ENCODE data around the gene HPCAL4.

Gene HPCAL4

DNA sequence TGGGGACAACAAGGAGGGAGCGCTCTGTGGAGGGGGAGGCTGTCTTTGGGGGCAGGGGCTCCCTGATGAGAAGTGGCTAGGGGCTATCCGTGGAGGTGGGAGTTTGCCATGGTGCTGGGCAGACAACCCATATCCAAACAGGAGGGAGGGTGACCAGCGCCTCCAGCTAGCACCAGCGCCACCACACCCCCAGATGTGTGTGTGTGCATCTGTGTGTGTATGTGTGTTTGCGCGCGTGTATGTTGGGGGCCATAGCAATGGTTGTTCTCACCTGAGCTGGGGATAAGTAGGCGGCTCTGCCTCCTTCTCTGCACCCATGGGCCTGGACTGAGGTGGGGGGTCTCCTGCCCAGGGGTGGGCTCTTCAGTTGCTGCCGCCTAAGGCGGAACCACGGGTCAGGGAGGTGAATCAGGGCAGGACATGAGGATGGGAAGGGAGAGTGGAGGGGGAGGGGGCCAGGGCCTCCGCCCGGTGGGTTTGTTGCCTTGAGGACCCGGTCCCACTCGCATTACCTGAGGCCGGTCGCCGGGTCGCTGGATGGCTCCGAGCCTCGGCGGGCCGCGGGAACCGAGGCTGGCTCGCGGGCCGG is 345 bp downstream of the HPCAL4 start:
- Histone ChIP-seq H3K27me3 (ENCODE audit: control insufficient read depth in 5 of 5, insufficient read depth in 4 of 5, low read length in 5 of 5) (peaks cover 42 to 76% (median 60%) of the 10 kb centered on the region in 5 donors), H3K27ac (ENCODE audit: low read depth, low read length) (no peak overlapping the region), H3K4me3 (ENCODE audit: low read depth in 1 of 5, low read length in 5 of 5) (peak overlapping the region in 3 of 5 donors; percentile 26 to 32 (median 32)), H3K36me3 (ENCODE audit: control insufficient read depth in 5 of 5, insufficient read depth in 5 of 5, low read length in 5 of 5) (no peaks in the 10 kb centered on the region), H3K9ac (ENCODE audit: low read length in 5 of 5) (no peak overlapping the region), H3K9me3 (ENCODE audit: control insufficient read depth in 5 of 5, low read length in 5 of 5) (no peaks in the 10 kb centered on the region), H3K4me1 (ENCODE audit: control insufficient read depth in 5 of 5, insufficient read depth in 5 of 5, low read length in 5 of 5) (peaks cover 0 to 19% (median 18%) of the 10 kb centered on the region in 5 donors)

DNA sequence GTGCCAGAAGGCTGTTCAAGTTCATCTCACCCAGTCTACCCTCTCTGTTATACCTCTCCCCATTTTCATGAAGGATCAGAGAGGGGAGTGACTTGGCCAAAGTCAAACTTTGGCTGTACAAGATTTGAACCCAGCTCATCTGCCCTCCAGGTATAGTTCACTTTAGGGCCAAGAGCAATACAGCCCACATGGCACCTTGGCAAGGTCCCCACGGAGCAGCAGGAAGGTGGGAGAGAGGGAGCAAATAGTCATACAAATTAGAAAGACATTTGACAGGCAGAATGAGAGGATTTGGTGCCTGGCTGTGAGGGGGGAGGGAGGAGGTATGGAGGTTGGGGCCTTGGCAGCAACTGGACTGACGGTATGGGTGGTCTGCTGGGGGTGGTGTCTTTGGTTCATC is 1.0 kb downstream of the HPCAL4 start:
- peaks cover 0 to 19% (median 18%) of the 10 kb centered on the region in 5 donors for H3K4me1 ChIP-seq (ENCODE audit: control insufficient read depth in 5 of 5, insufficient read depth in 5 of 5, low read length in 5 of 5)
- H3K36me3 ChIP-seq (ENCODE audit: control insufficient read depth in 5 of 5, insufficient read depth in 5 of 5, low read length in 5 of 5), result no peaks in the 10 kb centered on the region
- no peak overlapping the region for H3K4me3 ChIP-seq (ENCODE audit: low read depth in 1 of 5, low read length in 5 of 5)
- no peak overlapping the region for H3K9ac ChIP-seq (ENCODE audit: low read length in 5 of 5)
- no peaks in the 10 kb centered on the region for H3K9me3 ChIP-seq (ENCODE audit: control insufficient read depth in 5 of 5, low read length in 5 of 5)
- peaks cover 42 to 78% (median 60%) of the 10 kb centered on the region in 5 donors for H3K27me3 ChIP-seq (ENCODE audit: control insufficient read depth in 5 of 5, insufficient read depth in 4 of 5, low read length in 5 of 5)
- H3K27ac ChIP-seq (ENCODE audit: low read depth, low read length), result no peak overlapping the region

- Histone ChIP-seq H3K27me3 (ENCODE audit: control insufficient read depth in 5 of 5, insufficient read depth in 4 of 5, low read length in 5 of 5) (peaks cover 47 to 79% (median 57%) of the 10 kb centered on the region in 5 donors), H3K9me3 (ENCODE audit: control insufficient read depth in 5 of 5, low read length in 5 of 5) (no peaks in the 10 kb centered on the region), H3K4me3 (ENCODE audit: low read depth in 1 of 5, low read length in 5 of 5) (no peak overlapping the region), H3K9ac (ENCODE audit: low read length in 5 of 5) (no peak overlapping the region), H3K36me3 (ENCODE audit: control insufficient read depth in 5 of 5, insufficient read depth in 5 of 5, low read length in 5 of 5) (no peaks in the 10 kb centered on the region), H3K27ac (ENCODE audit: low read depth, low read length) (no peak overlapping the region), H3K4me1 (ENCODE audit: control insufficient read depth in 5 of 5, insufficient read depth in 5 of 5, low read length in 5 of 5) (peaks cover 0 to 19% (median 18%) of the 10 kb centered on the region in 5 donors)
Observed at GRCh38 chr1:39689635-39690034, 1.6 kb downstream of the HPCAL4 start.

DNA sequence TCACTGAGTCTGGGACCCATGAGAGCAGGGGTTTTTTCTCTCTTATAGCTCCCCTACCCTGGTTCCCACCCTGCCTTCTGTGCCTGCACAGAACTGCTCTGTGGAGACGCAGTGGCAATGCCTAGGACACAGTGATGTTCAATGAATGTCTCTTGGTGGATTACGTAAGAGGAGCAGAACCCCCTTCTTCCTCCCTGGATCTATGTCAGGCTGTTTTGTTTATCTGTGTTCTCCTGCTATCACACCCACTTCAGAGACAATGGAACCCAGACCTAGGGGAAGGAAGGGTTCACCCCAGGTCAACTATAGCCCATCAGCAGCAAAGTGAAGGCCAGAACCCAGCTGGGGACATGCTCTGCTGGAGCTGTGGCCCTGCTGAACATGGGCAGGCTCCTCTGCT is 2.0 kb downstream of the HPCAL4 start:
- Histone ChIP-seq H3K4me1 (ENCODE audit: control insufficient read depth in 5 of 5, insufficient read depth in 5 of 5, low read length in 5 of 5) (peaks cover 0 to 19% (median 18%) of the 10 kb centered on the region in 5 donors), H3K27me3 (ENCODE audit: control insufficient read depth in 5 of 5, insufficient read depth in 4 of 5, low read length in 5 of 5) (peaks cover 52 to 83% (median 61%) of the 10 kb centered on the region in 5 donors), H3K9me3 (ENCODE audit: control insufficient read depth in 5 of 5, low read length in 5 of 5) (no peaks in the 10 kb centered on the region), H3K27ac (ENCODE audit: low read depth, low read length) (no peak overlapping the region), H3K36me3 (ENCODE audit: control insufficient read depth in 5 of 5, insufficient read depth in 5 of 5, low read length in 5 of 5) (no peaks in the 10 kb centered on the region), H3K4me3 (ENCODE audit: low read depth in 1 of 5, low read length in 5 of 5) (no peak overlapping the region), H3K9ac (ENCODE audit: low read length in 5 of 5) (no peak overlapping the region)

DNA sequence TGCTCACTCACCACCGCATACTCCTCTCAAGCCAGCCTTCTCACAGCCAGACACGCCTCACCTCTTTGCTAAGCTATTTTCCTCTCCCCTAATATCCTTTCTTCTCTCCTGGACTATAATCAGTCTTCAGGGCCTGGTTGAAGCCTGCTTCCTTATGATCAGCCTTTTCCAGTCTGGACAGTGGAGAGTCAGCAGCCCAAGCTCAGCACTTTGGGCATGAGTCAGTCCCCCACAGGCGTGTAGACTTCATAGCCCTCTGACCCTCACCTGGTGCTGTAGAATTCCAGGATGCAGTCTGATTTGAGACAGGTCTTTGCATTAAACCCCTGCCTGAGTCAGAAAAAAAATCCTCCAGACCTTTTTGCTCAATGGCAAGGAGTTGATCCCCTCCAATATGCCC is 2.5 kb downstream of the HPCAL4 start:
- Histone ChIP-seq H3K36me3 (ENCODE audit: control insufficient read depth in 5 of 5, insufficient read depth in 5 of 5, low read length in 5 of 5) (no peaks in the 10 kb centered on the region), H3K27me3 (ENCODE audit: control insufficient read depth in 5 of 5, insufficient read depth in 4 of 5, low read length in 5 of 5) (peaks cover 56 to 86% (median 65%) of the 10 kb centered on the region in 5 donors), H3K4me1 (ENCODE audit: control insufficient read depth in 5 of 5, insufficient read depth in 5 of 5, low read length in 5 of 5) (peaks cover 0 to 21% (median 18%) of the 10 kb centered on the region in 5 donors), H3K4me3 (ENCODE audit: low read depth in 1 of 5, low read length in 5 of 5) (no peak overlapping the region), H3K9ac (ENCODE audit: low read length in 5 of 5) (no peak overlapping the region), H3K9me3 (ENCODE audit: control insufficient read depth in 5 of 5, low read length in 5 of 5) (no peaks in the 10 kb centered on the region), H3K27ac (ENCODE audit: low read depth, low read length) (no peak overlapping the region)

GRCh38 chr1:39687243-39687642 is 4.0 kb downstream of the HPCAL4 start:
- H3K4me1 ChIP-seq (ENCODE audit: control insufficient read depth in 5 of 5, insufficient read depth in 5 of 5, low read length in 5 of 5), result peaks cover 0 to 22% (median 19%) of the 10 kb centered on the region in 5 donors
- H3K27ac ChIP-seq (ENCODE audit: low read depth, low read length), result no peak overlapping the region
- H3K9ac ChIP-seq (ENCODE audit: low read length in 5 of 5), result no peak overlapping the region
- H3K27me3 ChIP-seq (ENCODE audit: control insufficient read depth in 5 of 5, insufficient read depth in 4 of 5, low read length in 5 of 5), result peaks cover 53 to 83% (median 62%) of the 10 kb centered on the region in 5 donors
- no peaks in the 10 kb centered on the region for H3K36me3 ChIP-seq (ENCODE audit: control insufficient read depth in 5 of 5, insufficient read depth in 5 of 5, low read length in 5 of 5)
- no peak overlapping the region for H3K4me3 ChIP-seq (ENCODE audit: low read depth in 1 of 5, low read length in 5 of 5)
- no peaks in the 10 kb centered on the region for H3K9me3 ChIP-seq (ENCODE audit: control insufficient read depth in 5 of 5, low read length in 5 of 5)

GRCh38 chr1:39685071-39685470 is 6.2 kb downstream of the HPCAL4 start:
- Histone ChIP-seq H3K27ac (ENCODE audit: low read depth, low read length) (no peak overlapping the region), H3K27me3 (ENCODE audit: control insufficient read depth in 5 of 5, insufficient read depth in 4 of 5, low read length in 5 of 5) (peaks cover 31 to 62% (median 54%) of the 10 kb centered on the region in 5 donors), H3K9me3 (ENCODE audit: control insufficient read depth in 5 of 5, low read length in 5 of 5) (no peaks in the 10 kb centered on the region), H3K9ac (ENCODE audit: low read length in 5 of 5) (no peak overlapping the region), H3K36me3 (ENCODE audit: control insufficient read depth in 5 of 5, insufficient read depth in 5 of 5, low read length in 5 of 5) (no peaks in the 10 kb centered on the region), H3K4me3 (ENCODE audit: low read depth in 1 of 5, low read length in 5 of 5) (no peak overlapping the region), H3K4me1 (ENCODE audit: control insufficient read depth in 5 of 5, insufficient read depth in 5 of 5, low read length in 5 of 5) (peaks cover 0 to 7% (median 4%) of the 10 kb centered on the region in 5 donors)

- no peaks in the 10 kb centered on the region for H3K9me3 ChIP-seq (ENCODE audit: control insufficient read depth in 5 of 5, low read length in 5 of 5)
- H3K27me3 ChIP-seq (ENCODE audit: control insufficient read depth in 5 of 5, insufficient read depth in 4 of 5, low read length in 5 of 5), result peaks cover 30 to 59% (median 46%) of the 10 kb centered on the region in 5 donors
- no peaks in the 10 kb centered on the region for H3K36me3 ChIP-seq (ENCODE audit: control insufficient read depth in 5 of 5, insufficient read depth in 5 of 5, low read length in 5 of 5)
- H3K27ac ChIP-seq (ENCODE audit: low read depth, low read length), result no peak overlapping the region
- no peak overlapping the region for H3K9ac ChIP-seq (ENCODE audit: low read length in 5 of 5)
- peaks cover 0 to 7% (median 4%) of the 10 kb centered on the region in 5 donors for H3K4me1 ChIP-seq (ENCODE audit: control insufficient read depth in 5 of 5, insufficient read depth in 5 of 5, low read length in 5 of 5)
- no peak overlapping the region for H3K4me3 ChIP-seq (ENCODE audit: low read depth in 1 of 5, low read length in 5 of 5)
Observed at GRCh38 chr1:39684313-39684664, 6.9 kb downstream of the HPCAL4 start.

DNA sequence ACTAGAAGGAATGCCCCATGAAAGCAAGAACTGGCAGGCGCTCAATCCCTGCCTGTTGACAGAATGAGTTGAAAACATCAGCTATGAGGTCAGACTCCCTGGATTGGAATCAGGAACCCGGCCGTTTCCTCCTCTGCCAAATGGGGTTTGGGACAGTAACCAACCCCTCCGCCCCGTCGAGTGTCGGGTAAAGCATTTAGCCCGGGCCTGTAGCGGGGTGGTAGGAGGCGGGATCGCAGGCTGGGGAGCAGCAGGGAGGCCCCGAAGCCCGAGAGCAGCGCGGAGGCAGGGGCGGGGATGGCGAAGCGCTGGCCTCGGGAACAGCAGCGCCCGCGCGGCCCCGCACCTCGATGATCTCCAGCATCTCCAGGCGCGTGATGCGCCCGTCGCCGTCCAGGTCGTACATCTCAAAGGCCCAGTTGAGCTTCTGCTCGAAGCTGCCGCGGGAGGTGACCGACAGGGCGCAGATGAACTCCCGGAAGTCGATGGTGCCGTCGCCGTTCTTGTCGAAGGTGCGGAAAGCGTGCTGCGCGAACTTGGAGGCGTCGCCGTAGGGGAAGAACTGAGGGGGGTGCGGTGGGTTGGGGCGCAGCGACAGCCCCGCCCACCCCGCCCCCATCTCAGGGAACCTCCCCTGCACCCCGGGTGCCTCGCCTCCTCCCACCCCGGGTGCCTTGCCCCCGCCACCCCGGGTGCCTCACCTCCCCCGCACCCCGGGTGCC is 7.5 kb downstream of the HPCAL4 start:
- Histone ChIP-seq H3K27me3 (ENCODE audit: control insufficient read depth in 5 of 5, insufficient read depth in 4 of 5, low read length in 5 of 5) (peaks cover 29 to 54% (median 41%) of the 10 kb centered on the region in 5 donors), H3K27ac (ENCODE audit: low read depth, low read length) (no peak overlapping the region), H3K4me1 (ENCODE audit: control insufficient read depth in 5 of 5, insufficient read depth in 5 of 5, low read length in 5 of 5) (peaks cover 0 to 7% (median 4%) of the 10 kb centered on the region in 5 donors), H3K9ac (ENCODE audit: low read length in 5 of 5) (no peak overlapping the region), H3K4me3 (ENCODE audit: low read depth in 1 of 5, low read length in 5 of 5) (peak overlapping the region in 4 of 5 donors; percentile 8 to 44 (median 32)), H3K9me3 (ENCODE audit: control insufficient read depth in 5 of 5, low read length in 5 of 5) (no peaks in the 10 kb centered on the region), H3K36me3 (ENCODE audit: control insufficient read depth in 5 of 5, insufficient read depth in 5 of 5, low read length in 5 of 5) (no peaks in the 10 kb centered on the region)

- H3K9me3 ChIP-seq (ENCODE audit: control insufficient read depth in 5 of 5, low read length in 5 of 5), result no peaks in the 10 kb centered on the region
- H3K4me3 ChIP-seq (ENCODE audit: low read depth in 1 of 5, low read length in 5 of 5), result no peak overlapping the region
- H3K36me3 ChIP-seq (ENCODE audit: control insufficient read depth in 5 of 5, insufficient read depth in 5 of 5, low read length in 5 of 5), result no peaks in the 10 kb centered on the region
- H3K27me3 ChIP-seq (ENCODE audit: control insufficient read depth in 5 of 5, insufficient read depth in 4 of 5, low read length in 5 of 5), result peaks cover 20 to 44% (median 37%) of the 10 kb centered on the region in 5 donors
- H3K9ac ChIP-seq (ENCODE audit: low read length in 5 of 5), result no peak overlapping the region
- peaks cover 0 to 7% (median 4%) of the 10 kb centered on the region in 5 donors for H3K4me1 ChIP-seq (ENCODE audit: control insufficient read depth in 5 of 5, insufficient read depth in 5 of 5, low read length in 5 of 5)
- H3K27ac ChIP-seq (ENCODE audit: low read depth, low read length), result no peak overlapping the region
Observed at GRCh38 chr1:39681999-39682398, 9.2 kb downstream of the HPCAL4 start.
